Astrocyte of the spinal cord (primary cell): ENCODE data around the gene PDE7B.
A peak's percentile ranks its signal among the peaks of the same experiment; 100 is the strongest.

ENCODE experiments used
- DNase-seq: peaks from one replicate; pipeline ENCODE4 v3.0.0; 2011; ENCODE audit warnings: low read depth, low spot score
- H3K4me3 ChIP-seq: 2 replicates; pipeline ENCODE4 v1.5.1; 2011; ENCODE audit warnings: low read depth, mild to moderate bottlenecking, low read length, moderate library complexity
- in situ Hi-C: cut with HindIII; loops from 2 replicates; pipeline ENCODE4 v1.10.0; 2017; ENCODE audit warnings: low sequenced_read_pairs
- TF ChIP-seq, protein P1 (sequence below): IDR thresholded peaks from 2 replicates; pipeline ENCODE4 v1.5.1; 2012; ENCODE audit warnings: low read depth, mild to moderate bottlenecking, low read length, inconsistent platforms

Gene PDE7B

DNA sequence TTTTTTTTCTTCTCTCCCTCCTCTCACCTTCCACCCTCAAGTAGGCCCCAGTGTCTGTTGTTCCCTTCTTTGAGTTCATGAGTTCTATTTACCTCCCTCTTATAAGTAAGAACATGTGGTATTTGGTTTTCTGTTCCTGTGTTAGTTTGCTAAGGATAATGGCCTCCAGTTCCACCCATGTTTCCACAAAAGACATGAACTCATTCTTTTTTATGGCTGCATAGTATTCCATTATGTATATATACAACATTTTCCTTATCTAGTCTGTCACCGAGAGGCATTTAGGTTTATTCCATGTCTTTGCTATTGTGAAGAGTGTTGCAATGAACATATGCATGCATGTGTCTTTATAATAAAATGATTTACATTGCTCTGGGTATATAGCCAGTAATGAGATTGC, 147.9 kb downstream of the PDE7B start:
- no peak overlapping the region for H3K4me3 ChIP-seq
- TF ChIP-seq, protein P1, sequence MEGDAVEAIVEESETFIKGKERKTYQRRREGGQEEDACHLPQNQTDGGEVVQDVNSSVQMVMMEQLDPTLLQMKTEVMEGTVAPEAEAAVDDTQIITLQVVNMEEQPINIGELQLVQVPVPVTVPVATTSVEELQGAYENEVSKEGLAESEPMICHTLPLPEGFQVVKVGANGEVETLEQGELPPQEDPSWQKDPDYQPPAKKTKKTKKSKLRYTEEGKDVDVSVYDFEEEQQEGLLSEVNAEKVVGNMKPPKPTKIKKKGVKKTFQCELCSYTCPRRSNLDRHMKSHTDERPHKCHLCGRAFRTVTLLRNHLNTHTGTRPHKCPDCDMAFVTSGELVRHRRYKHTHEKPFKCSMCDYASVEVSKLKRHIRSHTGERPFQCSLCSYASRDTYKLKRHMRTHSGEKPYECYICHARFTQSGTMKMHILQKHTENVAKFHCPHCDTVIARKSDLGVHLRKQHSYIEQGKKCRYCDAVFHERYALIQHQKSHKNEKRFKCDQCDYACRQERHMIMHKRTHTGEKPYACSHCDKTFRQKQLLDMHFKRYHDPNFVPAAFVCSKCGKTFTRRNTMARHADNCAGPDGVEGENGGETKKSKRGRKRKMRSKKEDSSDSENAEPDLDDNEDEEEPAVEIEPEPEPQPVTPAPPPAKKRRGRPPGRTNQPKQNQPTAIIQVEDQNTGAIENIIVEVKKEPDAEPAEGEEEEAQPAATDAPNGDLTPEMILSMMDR: no peak
- DNase-seq: no peak
- in situ Hi-C loops: no loop called here

DNA sequence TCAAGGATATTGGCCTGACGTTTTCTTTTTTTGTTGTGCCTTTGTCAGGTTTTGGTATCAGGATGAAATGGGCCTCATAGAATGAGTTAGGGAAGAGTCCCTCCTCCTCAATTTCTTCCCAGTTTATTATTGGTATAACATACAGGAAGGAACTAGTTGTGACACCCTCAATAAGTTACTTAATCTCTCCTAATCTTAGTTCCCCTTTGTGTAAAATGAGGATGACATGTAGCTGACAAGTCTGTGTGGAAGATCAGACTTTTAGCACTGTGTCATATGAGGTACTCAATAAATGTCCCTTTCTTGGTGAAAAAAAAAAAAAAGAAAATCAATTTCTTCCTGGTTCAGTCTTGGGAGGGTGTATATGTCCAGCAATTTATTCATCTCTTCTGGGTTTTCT, 155.8 kb downstream of the PDE7B start:
- DNase-seq: no peak
- TF ChIP-seq, protein P1: no peak
- in situ Hi-C loops: no loop called here
- H3K4me3 ChIP-seq: no peak overlapping the region

DNA sequence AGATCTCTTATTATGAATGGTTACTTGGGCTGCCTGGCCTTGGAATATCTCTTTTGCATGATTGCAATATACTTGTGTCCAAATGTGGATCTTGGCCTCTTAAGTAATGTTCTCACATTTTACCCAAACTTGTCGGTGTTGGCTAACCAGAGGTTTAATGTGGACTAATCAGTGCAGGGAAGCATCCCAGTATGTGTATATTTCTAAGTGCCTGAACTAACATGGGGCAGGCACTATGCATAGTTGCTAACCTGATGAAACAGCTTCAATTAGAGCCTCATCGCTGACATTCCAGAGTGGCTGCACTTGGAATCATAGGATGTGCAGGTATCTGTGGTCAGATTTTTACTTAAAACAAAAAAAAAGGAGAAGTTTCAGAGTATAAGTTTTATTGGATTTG, 160.0 kb downstream of the PDE7B start:
- no peak overlapping the region for H3K4me3 ChIP-seq
- in situ Hi-C loops: no loop called here
- TF ChIP-seq, protein P1: no peak
- DNase-seq: peak; percentile 45

DNA sequence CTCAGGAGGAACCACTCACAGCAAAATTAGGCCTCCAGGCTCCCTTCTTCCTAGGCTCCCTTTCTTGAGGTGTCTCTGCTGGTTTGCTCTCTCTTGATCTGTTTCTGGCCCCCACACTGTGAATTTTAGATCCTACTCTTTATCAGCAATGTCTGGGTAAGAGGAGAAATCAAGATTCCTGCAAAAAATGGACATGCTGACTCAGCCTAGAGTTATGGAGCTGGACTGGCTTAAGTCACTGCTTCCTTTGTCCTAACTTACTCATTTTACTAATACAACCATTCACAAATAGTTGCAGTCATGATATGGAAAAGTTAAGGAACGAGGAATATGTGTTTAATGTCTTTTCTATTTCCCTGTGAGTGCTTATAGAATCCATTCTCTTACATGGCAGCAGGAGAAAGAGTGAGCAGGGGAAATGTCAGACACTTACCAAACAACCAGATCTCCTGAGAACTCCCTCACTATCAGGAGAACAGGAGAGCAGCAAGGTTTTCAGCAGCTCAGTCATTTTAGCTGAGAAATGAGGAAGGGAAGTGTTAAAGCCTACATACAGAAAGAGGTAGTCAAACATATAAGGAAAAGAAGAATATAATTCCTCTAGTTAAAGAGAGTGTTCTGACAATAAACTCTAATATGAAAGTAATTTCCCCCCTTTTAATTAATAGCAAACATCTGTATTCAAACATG, 160.8 kb downstream of the PDE7B start:
- in situ Hi-C loops: no loop called here
- H3K4me3 ChIP-seq: peak overlapping the region; percentile 1
- TF ChIP-seq, protein P1: no peak
- peak; percentile 91 for DNase-seq

DNA sequence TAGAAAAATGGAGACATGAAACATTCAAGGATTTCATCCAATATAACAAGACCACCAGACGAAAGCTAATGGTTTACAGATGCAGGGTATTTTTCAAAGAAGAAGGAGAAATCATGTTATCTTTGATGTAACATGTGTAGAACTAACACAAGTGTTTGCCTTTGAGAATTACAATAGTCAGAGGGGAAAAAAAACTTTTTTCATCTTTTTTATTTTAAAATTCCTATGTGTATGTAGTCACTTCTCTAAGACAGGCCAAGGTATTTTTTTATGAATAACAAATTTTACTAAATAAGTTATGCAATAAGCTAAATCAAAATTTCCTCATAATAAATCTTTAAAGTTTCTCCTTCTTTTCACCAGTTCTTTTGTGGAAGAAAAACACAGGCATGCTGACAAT, 161.4 kb downstream of the PDE7B start:
- in situ Hi-C loops: no loop called here

DNA sequence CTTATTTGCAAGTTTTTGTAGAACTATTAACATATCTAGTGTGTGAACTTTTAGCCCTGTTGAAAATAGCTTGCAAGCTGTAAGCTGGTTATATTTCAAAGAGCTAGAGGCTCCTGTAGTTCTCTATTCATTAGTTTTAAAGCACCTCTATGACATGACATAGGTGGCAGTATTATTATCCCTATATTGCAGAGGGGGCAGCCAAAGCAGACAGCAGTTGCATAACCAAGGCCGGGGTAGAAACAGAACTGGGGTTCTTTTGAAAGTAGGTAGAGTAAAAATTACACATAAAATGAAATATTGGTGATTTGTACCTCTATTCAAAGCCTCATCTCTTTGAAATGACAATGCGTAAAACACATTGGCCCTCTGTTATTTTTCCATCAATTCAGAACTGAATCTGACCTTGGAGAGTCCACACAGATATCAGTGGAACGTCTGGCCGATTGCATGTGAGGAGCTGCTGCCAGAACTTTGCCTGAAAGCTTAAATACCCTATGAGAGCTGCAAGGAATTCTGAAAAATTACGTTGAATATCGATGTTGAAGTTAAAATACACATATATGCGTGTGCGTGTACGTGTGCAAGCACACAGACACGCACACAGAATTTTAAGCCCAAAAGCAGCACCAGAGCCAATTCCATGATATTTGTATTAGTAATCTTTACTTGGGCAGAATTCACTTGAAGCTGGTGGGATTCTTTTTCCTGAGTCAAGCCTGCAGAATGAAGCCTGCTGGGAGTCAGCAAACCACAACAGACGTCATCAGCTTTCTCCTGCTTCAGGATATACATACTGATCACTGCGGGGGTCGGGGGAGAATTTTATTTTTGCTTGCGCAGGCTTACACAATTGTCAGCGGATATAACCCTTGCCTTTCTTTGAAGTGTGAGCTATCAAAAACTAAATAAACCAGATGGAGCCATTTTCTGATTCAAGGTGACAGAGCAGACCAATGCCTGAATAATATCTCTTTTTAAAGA, 163.2 kb downstream of the PDE7B start:
- peak; percentile 100 for DNase-seq

More for the DNA sequence above, 161.4 kb downstream of the PDE7B start:
- no peak overlapping the region for H3K4me3 ChIP-seq
- TF ChIP-seq, protein P1: no peak
- no peak for DNase-seq

More for the DNA sequence above, 163.2 kb downstream of the PDE7B start:
- TF ChIP-seq, protein P1: no peak
- in situ Hi-C loops: no loop called here
- H3K4me3 ChIP-seq: no peak overlapping the region
